MCF 10A (cell line): Measurements from ENCODE around the gene SELENOI. TPM values are rescaled to one million over a fixed set of nuclear protein-coding genes. Genes with fewer than 3 reads are reported as not detected.

Experiments
- BruUV-seq: library from RNA; stranded (reverse); fragments of 400-500 nt; replicated peaks from 2 replicates; lab custom pipeline; 2021; lab: Mats Ljungman, UMichigan
- CTCF ChIA-PET: fragments of 300-600 bp; sonication (Branson Sonifier 250); formaldehyde crosslinking; extraction: SDS; loops from one replicate; lab custom pipeline; 2021; ENCODE audit warnings: antibody characterized with exemption, inconsistent platforms; lab: Yijun Ruan, JAX
- POLR2A ChIA-PET: fragments of 300-600, 350-650 bp; sonication (Branson Sonifier 250); formaldehyde crosslinking; extraction: SDS; loops from one replicate; lab custom pipeline; 2020; ENCODE audit warnings: antibody characterized with exemption, inconsistent platforms; lab: Yijun Ruan, JAX
- DNase-seq: peaks from one replicate; pipeline ENCODE4 v3.0.0-alpha.2; 2018; ENCODE audit not compliant: unreplicated experiment
- H3K27ac Mint-ChIP-seq: one replicate; pipeline ENCODE4 v1.8.0; 2022; ENCODE audit warnings: mild to moderate bottlenecking, low read depth, mixed read lengths; ENCODE audit not compliant: unreplicated experiment
- H3K27me3 Mint-ChIP-seq: one replicate; pipeline ENCODE4 v1.8.0; 2022; ENCODE audit warnings: mixed read lengths; ENCODE audit not compliant: insufficient read depth, unreplicated experiment
- H3K36me3 Mint-ChIP-seq: one replicate; pipeline ENCODE4 v1.8.0; 2022; ENCODE audit warnings: mild to moderate bottlenecking, moderate library complexity, mixed read lengths; ENCODE audit not compliant: insufficient read depth, unreplicated experiment
- H3K4me1 Mint-ChIP-seq: one replicate; pipeline ENCODE4 v1.8.0; 2022; ENCODE audit warnings: mixed read lengths; ENCODE audit not compliant: insufficient read depth, unreplicated experiment
- H3K4me3 Mint-ChIP-seq: one replicate; pipeline ENCODE4 v1.8.0; 2022; ENCODE audit warnings: mild to moderate bottlenecking, moderate library complexity, mixed read lengths; ENCODE audit not compliant: unreplicated experiment
- H3K9me3 Mint-ChIP-seq: one replicate; pipeline ENCODE4 v1.8.0; 2022; ENCODE audit warnings: mixed read lengths; ENCODE audit not compliant: unreplicated experiment
- CTCF ChIP-seq: fragments of 200-600 bp; IDR thresholded peaks from one replicate; pipeline ENCODE4 v1.8.0; 2022; ENCODE audit warnings: antibody characterized with exemption, mild to moderate bottlenecking; ENCODE audit not compliant: unreplicated experiment
- intact Hi-C: fragments of 100-400 bp; cut with micrococcal nuclease; formaldehyde crosslinking; loops from 2 replicates; pipeline ENCODE4 v1.14.1; 2022
- total RNA-seq: library from RNA; stranded (reverse); gene quantifications from 2 replicates; pipeline ENCODE4 v1.2.3, GENCODE V29; 2022

Gene SELENOI
- total RNA-seq, 1 experiment from 2014 or later = 51.0 TPM

- Mint-ChIP-seq H3K36me3 (peaks cover 21% of the 10 kb centered on the region), H3K27ac (no peak overlapping the region), H3K9me3 (no peaks in the 10 kb centered on the region), H3K4me1 (peaks cover 6% of the 10 kb centered on the region), H3K27me3 (peaks cover 5% of the 10 kb centered on the region), H3K4me3 (no peak overlapping the region)
- ChIA-PET POLR2A (interaction anchor here (1.2 kb wide), 1 partner anchor 38 kb away, joined by 3 read pairs; no protein-coding TSS in a partner anchor), CTCF (interaction anchor here (0.5 kb wide), 1 partner anchor 25 kb away, joined by 3 read pairs; no protein-coding TSS in a partner anchor)
- TF ChIP-seq CTCF = no peak
- no peak for DNase-seq
- no TSS peak for BruUV-seq
- intact Hi-C loops = no loop called here
Measured at GRCh38 chr2:26340831-26341230, 5.1 kb upstream of the SELENOI start.

- intact Hi-C loops = loop anchor here (5.0 kb wide), 1 partner anchor 97 kb away; no protein-coding TSS in a partner anchor
- H3K27ac Mint-ChIP-seq = peak overlapping the region; percentile 97
- no peak for TF ChIP-seq CTCF
- H3K27me3 Mint-ChIP-seq = no peaks in the 10 kb centered on the region
- no peaks in the 10 kb centered on the region for H3K9me3 Mint-ChIP-seq
- no TSS peak for BruUV-seq
- ChIA-PET POLR2A (interaction anchor here (0.8 to 10.1 kb wide), 25 partner anchors 10 to 427 kb away, joined by 3 to 272 read pairs (median 7); partner anchors contain the start of genes HADHA, HADHB and RAB10), CTCF (interaction anchor here (0.6 to 1.6 kb wide), 6 partner anchors 12 to 450 kb away, joined by 3 to 6 read pairs (median 4); no protein-coding TSS in a partner anchor)
- peak; percentile 47 for DNase-seq
- H3K36me3 Mint-ChIP-seq = peaks cover 27% of the 10 kb centered on the region
- peak overlapping the region; percentile 96 for H3K4me3 Mint-ChIP-seq
- peaks cover 17% of the 10 kb centered on the region for H3K4me1 Mint-ChIP-seq
Measured at GRCh38 chr2:26344581-26345282, 1.2 kb upstream of the SELENOI start.

GRCh38 chr2:26345283-26345544 lies 729 bp upstream of the SELENOI start:
- intact Hi-C loops = loop anchor here (5.0 kb wide), 1 partner anchor 98 kb away; no protein-coding TSS in a partner anchor
- no peak for TF ChIP-seq CTCF
- Mint-ChIP-seq H3K4me3 (peak overlapping the region; percentile 96), H3K27me3 (no peaks in the 10 kb centered on the region), H3K9me3 (no peaks in the 10 kb centered on the region), H3K36me3 (peaks cover 28% of the 10 kb centered on the region), H3K4me1 (peaks cover 17% of the 10 kb centered on the region), H3K27ac (peak overlapping the region; percentile 97)
- BruUV-seq = TSS peak; percentile 95
- POLR2A ChIA-PET = interaction anchor here (0.6 to 10.1 kb wide), 40 partner anchors 8 to 443 kb away, joined by 3 to 272 read pairs (median 4); partner anchors contain the start of genes HADHA, HADHB and RAB10
- DNase-seq = no peak
- CTCF ChIA-PET = interaction anchor here (0.6 to 1.6 kb wide), 10 partner anchors 9 to 451 kb away, joined by 3 to 6 read pairs (median 4); no protein-coding TSS in a partner anchor

- ChIA-PET POLR2A (interaction anchor here (0.8 to 10.1 kb wide), 17 partner anchors 9 to 425 kb away, joined by 3 to 272 read pairs (median 7); partner anchors contain the start of genes HADHA, HADHB and RAB10), CTCF (interaction anchor here (0.8 to 1.0 kb wide), 3 partner anchors 10 to 36 kb away, joined by 3 to 6 read pairs (median 3); no protein-coding TSS in a partner anchor)
Measured at GRCh38 chr2:26346454-26347053, 611 bp downstream of the SELENOI start, which contains the start of gene ADGRF3. ADGRF3 (minus strand) TSS chr2:26346789; CDS start chr2:26346234, 555 bp downstream.

More at GRCh38 chr2:26346454-26347053, 611 bp downstream of the SELENOI start, which contains the start of gene ADGRF3:
- TSS peak; percentile 61 for BruUV-seq
- no peaks in the 10 kb centered on the region for H3K9me3 Mint-ChIP-seq
- peaks cover 23% of the 10 kb centered on the region for H3K4me1 Mint-ChIP-seq
- peaks cover 41% of the 10 kb centered on the region for H3K36me3 Mint-ChIP-seq
- H3K27ac Mint-ChIP-seq = peak within 1 kb of the TSS; percentile 97
- no peak for TF ChIP-seq CTCF
- H3K4me3 Mint-ChIP-seq = peak within 1 kb of the TSS; percentile 96
- peak; percentile 54 for DNase-seq
- intact Hi-C loops = loop anchor here (5.0 kb wide), 1 partner anchor 99 kb away; no protein-coding TSS in a partner anchor
- H3K27me3 Mint-ChIP-seq = no peaks in the 10 kb centered on the region
